Neural progenitor cell (in vitro differentiated cells): ENCODE measurements around the gene MACROD2. TPM values are rescaled to one million over a fixed set of nuclear protein-coding genes. Genes with fewer than 3 reads are reported as not detected.

ENCODE experiments used
- DNase-seq: peaks from one replicate; pipeline ENCODE4 v3.0.0-alpha.2; 2016; ENCODE audit warnings: low spot score
- H2AFZ ChIP-seq: fragments of 200-600 bp; sonication (generic); replicated peaks from 2 replicates; pipeline ENCODE4 v1.6.1; 2016; ENCODE audit warnings: antibody characterized with exemption
- H3F3A ChIP-seq: fragments of 200-600 bp; sonication (generic); 2 replicates; pipeline ENCODE4 v1.6.1; 2016; ENCODE audit warnings: antibody characterized with exemption, low read depth
- H3K27ac ChIP-seq: fragments of 200-600 bp; sonication (generic); 2 replicates; pipeline ENCODE4 v1.5.1; 2016; ENCODE audit warnings: mild to moderate bottlenecking
- H3K27me3 ChIP-seq: fragments of 200-600 bp; sonication (generic); 2 replicates; pipeline ENCODE4 v1.6.1; 2016; ENCODE audit warnings: mild to moderate bottlenecking, moderate library complexity
- H3K36me3 ChIP-seq: fragments of 200-600 bp; sonication (generic); 2 replicates; pipeline ENCODE4 v1.5.1; 2016
- H3K4me1 ChIP-seq: fragments of 200-600 bp; sonication (generic); 2 replicates; pipeline ENCODE4 v1.6.1; 2016; ENCODE audit warnings: mixed run types
- H3K4me2 ChIP-seq: fragments of 200-600 bp; sonication (generic); 2 replicates; pipeline ENCODE4 v1.6.1; 2016
- H3K4me3 ChIP-seq: fragments of 200-600 bp; sonication (generic); 2 replicates; pipeline ENCODE4 v1.5.1; 2016
- H3K79me2 ChIP-seq: fragments of 200-600 bp; sonication (generic); 2 replicates; pipeline ENCODE4 v1.6.1; 2016; ENCODE audit warnings: low read depth
- H3K9ac ChIP-seq: fragments of 200-600 bp; sonication (generic); 2 replicates; pipeline ENCODE4 v1.6.1; 2016
- H3K9me3 ChIP-seq: fragments of 200-600 bp; sonication (generic); 2 replicates; pipeline ENCODE4 v1.5.1; 2016; ENCODE audit warnings: low read depth
- H4K20me1 ChIP-seq: fragments of 200-600 bp; sonication (generic); 2 replicates; pipeline ENCODE4 v1.6.1; 2016; ENCODE audit warnings: low read depth
- H3K27ac Mint-ChIP-seq: 3 replicates; pipeline ENCODE4 v1.8.0; 2021; ENCODE audit warnings: mixed read lengths
- H3K27me3 Mint-ChIP-seq: 2 replicates; pipeline ENCODE4 v1.8.0; 2022; ENCODE audit warnings: low read depth, mild to moderate bottlenecking, inconsistent platforms, moderate library complexity, mixed read lengths; ENCODE audit not compliant: insufficient read depth
- H3K36me3 Mint-ChIP-seq: 3 replicates; pipeline ENCODE4 v1.8.0; 2021; ENCODE audit warnings: mixed read lengths
- H3K4me1 Mint-ChIP-seq: 3 replicates; pipeline ENCODE4 v1.8.0; 2021; ENCODE audit warnings: mixed read lengths
- H3K4me3 Mint-ChIP-seq: 3 replicates; pipeline ENCODE4 v1.8.0; 2021; ENCODE audit warnings: mild to moderate bottlenecking, moderate library complexity, mixed read lengths
- H3K9me3 Mint-ChIP-seq: 3 replicates; pipeline ENCODE4 v1.8.0; 2020; ENCODE audit warnings: mixed read lengths
- CTCF ChIP-seq: fragments of 200-600 bp; sonication (generic); IDR thresholded peaks from 2 replicates; pipeline ENCODE4 v1.5.1; 2017; ENCODE audit warnings: antibody characterized with exemption, mild to moderate bottlenecking
- EZH2 ChIP-seq: fragments of 200-600 bp; sonication (generic); IDR thresholded peaks from 2 replicates; pipeline ENCODE4 v1.6.1; 2017; ENCODE audit warnings: antibody characterized with exemption, mild to moderate bottlenecking, moderate library complexity
- EZH2phosphoT487 ChIP-seq: fragments of 200-600 bp; sonication (generic); IDR thresholded peaks from 2 replicates; pipeline ENCODE4 v1.6.1; 2017; ENCODE audit warnings: antibody characterized with exemption
- total RNA-seq: library from RNA; depleted of rRNA; stranded (reverse); fragments of >200 nt; gene quantifications from 2 replicates; pipeline ENCODE4 v1.2.3, GENCODE V29; 2015; ENCODE audit warnings: low replicate concordance

The MACROD2 gene
- total RNA-seq, 1 donor from 2014 or later = 11.9 TPM

DNA sequence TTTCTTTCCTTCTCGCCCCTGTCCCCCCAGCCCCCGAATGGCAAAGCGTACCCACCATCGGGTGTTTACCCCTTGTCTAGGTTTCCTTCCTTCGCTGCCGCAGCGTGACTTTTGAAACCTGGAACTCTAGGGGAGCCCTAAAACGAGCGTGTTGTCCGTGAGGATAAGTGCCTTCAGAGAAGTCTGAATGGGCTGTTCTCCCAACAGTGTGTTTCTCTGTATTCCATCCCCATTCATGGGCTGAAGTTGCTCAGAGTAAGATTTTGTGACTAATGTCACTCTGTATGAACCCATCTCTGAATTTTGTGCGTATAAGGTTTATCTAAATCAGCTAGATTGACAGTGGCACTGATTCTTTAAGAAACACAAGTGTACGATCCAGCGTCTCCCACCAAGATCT, 949 bp downstream of the MACROD2 start:
- H3K4me3 Mint-ChIP-seq = peak overlapping the region; percentile 99
- Histone ChIP-seq H3K27ac (no peak overlapping the region), H3K4me1 (peaks cover 1% of the 10 kb centered on the region), H3F3A (peaks cover 9% of the 10 kb centered on the region), H3K4me3 (peak overlapping the region; percentile 73), H3K36me3 (no peaks in the 10 kb centered on the region), H2AFZ (peak overlapping the region; percentile 78), H3K4me2 (peak overlapping the region; percentile 77), H3K27me3 (peaks cover 16% of the 10 kb centered on the region), H3K79me2 (no peaks in the 10 kb centered on the region), H4K20me1 (peaks cover 2% of the 10 kb centered on the region), H3K9me3 (peaks cover 7% of the 10 kb centered on the region), H3K9ac (no peak overlapping the region)
- DNase-seq = no peak
- H3K27ac Mint-ChIP-seq = peak overlapping the region; percentile 78
- peaks cover 8% of the 10 kb centered on the region for H3K4me1 Mint-ChIP-seq
- TF ChIP-seq EZH2 = peak; percentile 28
- no peak for TF ChIP-seq EZH2phosphoT487
- no peak for TF ChIP-seq CTCF
- H3K27me3 Mint-ChIP-seq = peaks cover 7% of the 10 kb centered on the region
- peaks cover 1% of the 10 kb centered on the region for H3K36me3 Mint-ChIP-seq
- H3K9me3 Mint-ChIP-seq = peaks cover 29% of the 10 kb centered on the region

- no peak for TF ChIP-seq CTCF
- no peak for TF ChIP-seq EZH2
- no peak for TF ChIP-seq EZH2phosphoT487
- Mint-ChIP-seq H3K4me3 (no peak overlapping the region), H3K27ac (no peak overlapping the region), H3K4me1 (peaks cover 8% of the 10 kb centered on the region), H3K36me3 (no peaks in the 10 kb centered on the region), H3K27me3 (no peaks in the 10 kb centered on the region), H3K9me3 (peaks cover 2% of the 10 kb centered on the region)
- no peak for DNase-seq
- H3F3A ChIP-seq = no peaks in the 10 kb centered on the region
- H2AFZ ChIP-seq = no peak overlapping the region
- peaks cover 2% of the 10 kb centered on the region for H4K20me1 ChIP-seq
- no peak overlapping the region for H3K9ac ChIP-seq
- no peak overlapping the region for H3K27ac ChIP-seq
- peaks cover 15% of the 10 kb centered on the region for H3K27me3 ChIP-seq
- no peaks in the 10 kb centered on the region for H3K36me3 ChIP-seq
- no peaks in the 10 kb centered on the region for H3K9me3 ChIP-seq
- H3K4me2 ChIP-seq = no peak overlapping the region
- no peaks in the 10 kb centered on the region for H3K79me2 ChIP-seq
- H3K4me3 ChIP-seq = no peak overlapping the region
- no peaks in the 10 kb centered on the region for H3K4me1 ChIP-seq
These were observed 5.6 kb downstream of the MACROD2 start for GRCh38 chr20:14000917-14001316.

DNA sequence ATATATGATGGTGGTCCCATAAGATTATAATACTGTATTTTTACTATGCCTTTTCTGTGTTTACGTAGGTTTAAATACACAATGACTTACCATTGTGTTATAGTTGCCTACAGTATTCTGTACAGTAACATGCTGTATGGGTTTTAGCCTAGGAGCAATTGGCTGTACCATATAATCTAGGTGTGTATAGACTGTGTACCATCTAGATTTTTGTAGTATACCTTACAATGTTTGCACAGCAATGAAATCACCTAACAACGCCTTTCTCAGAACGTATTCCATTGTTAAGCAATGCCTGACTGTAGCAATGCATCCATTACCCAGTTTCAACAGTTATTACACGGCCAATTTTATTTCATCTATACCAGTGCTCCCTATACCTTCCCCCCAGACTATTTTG, 10.7 kb downstream of the MACROD2 start:
- no peak overlapping the region for H3K27ac Mint-ChIP-seq
- H3K4me3 Mint-ChIP-seq = no peak overlapping the region
- no peaks in the 10 kb centered on the region for H3K4me1 Mint-ChIP-seq
- Histone ChIP-seq H3F3A (no peaks in the 10 kb centered on the region), H3K27me3 (no peaks in the 10 kb centered on the region), H3K36me3 (peaks cover 4% of the 10 kb centered on the region), H3K27ac (no peak overlapping the region), H3K4me3 (no peak overlapping the region), H4K20me1 (no peaks in the 10 kb centered on the region), H3K4me2 (no peak overlapping the region), H3K79me2 (no peaks in the 10 kb centered on the region), H3K4me1 (no peaks in the 10 kb centered on the region), H3K9me3 (no peaks in the 10 kb centered on the region), H2AFZ (no peak overlapping the region), H3K9ac (no peak overlapping the region)
- no peaks in the 10 kb centered on the region for H3K27me3 Mint-ChIP-seq
- DNase-seq = no peak
- no peaks in the 10 kb centered on the region for H3K9me3 Mint-ChIP-seq
- TF ChIP-seq EZH2 = no peak
- no peak for TF ChIP-seq EZH2phosphoT487
- no peak for TF ChIP-seq CTCF
- no peaks in the 10 kb centered on the region for H3K36me3 Mint-ChIP-seq
